ENCODE results near the gene RIMBP2.

DNA sequence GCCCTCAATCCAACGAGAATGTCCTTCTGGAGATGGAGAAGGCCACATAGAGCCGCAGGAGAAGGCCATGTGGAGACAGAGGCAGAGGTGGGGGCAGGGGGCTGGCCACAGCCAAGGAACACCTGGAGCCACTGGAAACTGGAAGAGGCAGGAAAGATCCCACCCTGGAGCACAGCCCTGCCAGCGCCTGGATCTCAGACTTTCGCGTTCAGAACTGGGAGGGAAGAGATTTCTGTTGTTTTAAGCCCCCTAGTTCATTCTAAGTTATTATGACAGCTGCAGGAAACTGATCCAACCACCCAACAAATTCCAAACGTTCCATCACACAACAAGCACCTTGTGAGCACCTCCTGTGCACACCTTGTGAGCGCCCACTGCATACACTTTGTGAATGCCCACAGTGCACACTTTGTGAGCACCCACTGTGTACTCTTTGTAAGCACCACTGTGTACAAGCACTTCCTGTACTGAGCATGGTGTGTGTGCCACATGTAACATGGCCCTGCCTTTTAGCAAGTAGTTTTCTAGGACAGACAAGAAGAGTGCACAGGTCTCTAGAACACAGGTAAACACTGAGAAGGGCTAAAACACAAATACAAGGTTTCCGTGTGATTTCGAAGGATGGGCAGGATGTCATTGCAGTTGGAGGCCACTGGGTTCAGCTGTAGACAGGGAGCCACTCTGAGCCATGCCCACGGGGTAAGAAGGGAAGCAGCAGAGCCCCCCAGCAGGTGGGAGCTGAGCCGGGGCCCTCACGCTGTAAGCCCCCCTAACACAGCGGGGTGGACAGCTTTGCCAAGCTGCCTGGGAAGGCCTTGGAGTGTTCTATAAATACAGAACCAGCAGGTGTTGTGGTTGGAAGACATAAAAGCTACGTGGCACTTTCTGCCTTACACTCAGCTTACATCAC, 15.4 kb downstream of the RIMBP2 start:
- TF ChIP-seq EZH2 (IDR thresholded peaks at IDR 0.05; ENCODE audit: insufficient read depth, poor library complexity, severe bottlenecking) (no peak), EZH2phosphoT487 (IDR thresholded peaks at IDR 0.05; ENCODE audit: insufficient read depth, low read depth) (no peak)
